Germinal center (tissue), 1 donor: Measurements from ENCODE around the gene BEND2.

Experiments used
- DNase-seq: peaks from one replicate; pipeline ENCODE4 v3.0.0; 2012; ENCODE audit warnings: mixed read lengths, low spot score

Gene BEND2

GRCh38 chrX:18136816-18137215 lies 83.9 kb downstream of the BEND2 start:
- no peak for DNase-seq

GRCh38 chrX:18133605-18134004 lies 87.1 kb downstream of the BEND2 start:
- DNase-seq: no peak

GRCh38 chrX:18129690-18130089 lies 91.0 kb downstream of the BEND2 start:
- DNase-seq: no peak

GRCh38 chrX:18126971-18127370 lies 93.7 kb downstream of the BEND2 start:
- DNase-seq: no peak

- DNase-seq: no peak
Measured at GRCh38 chrX:18119856-18120255, 100.8 kb downstream of the BEND2 start.
